IMR-90 (cell line): ENCODE data around the gene GSTA4. TPM values are rescaled to one million over a fixed set of nuclear protein-coding genes. Genes with fewer than 3 reads are reported as not detected.

ENCODE experiments used
- ATAC-seq: fragments of 200-7000 bp; cut with Tn5 transposase; 2 replicates; pipeline ENCODE4 v1.9.1; 2020; ENCODE audit warnings: low read depth, mild to moderate bottlenecking, moderate library complexity
- BruUV-seq: library from RNA; stranded (reverse); fragments of 400-500 nt; replicated peaks from 2 replicates; lab custom pipeline; 2021; lab: Mats Ljungman, UMichigan
- CTCF ChIA-PET: fragments of 300-600 bp; formaldehyde crosslinking; extraction: SDS; loops from one replicate; lab custom pipeline; 2021; ENCODE audit warnings: antibody characterized with exemption; lab: Yijun Ruan, JAX
- POLR2A ChIA-PET: fragments of 300-600 bp; sonication (Branson Sonifier 250); formaldehyde crosslinking; loops from one replicate; lab custom pipeline; 2022; ENCODE audit warnings: antibody characterized with exemption; ENCODE audit not compliant: unreplicated experiment; lab: Charles Lee
- DNase-seq: peaks from one replicate; pipeline ENCODE4 v3.0.0; 2013
- H2AFZ ChIP-seq: replicated peaks from 2 replicates; pipeline ENCODE3; 2013; ENCODE audit warnings: low read length, mild to moderate bottlenecking; ENCODE audit not compliant: poor library complexity
- H2AK5ac ChIP-seq: 2 replicates; pipeline ENCODE4 v1.6.1; 2013; ENCODE audit warnings: low read depth, low read length, inconsistent platforms
- H2AK9ac ChIP-seq: replicated peaks from 2 replicates; pipeline ENCODE3; 2013; ENCODE audit warnings: mild to moderate bottlenecking, low read depth, low read length, moderate library complexity; ENCODE audit not compliant: poor library complexity
- H2BK120ac ChIP-seq: 2 replicates; pipeline ENCODE4 v1.6.1; 2013; ENCODE audit warnings: low read depth, low read length, inconsistent platforms
- H2BK15ac ChIP-seq: 3 replicates; pipeline ENCODE4 v1.6.1; 2013; ENCODE audit warnings: low read depth, low read length, inconsistent platforms
- H2BK20ac ChIP-seq: 2 replicates; pipeline ENCODE4 v1.6.1; 2013; ENCODE audit warnings: low read depth, mild to moderate bottlenecking, inconsistent platforms, low read length, moderate library complexity
- H2BK5ac ChIP-seq: 2 replicates; pipeline ENCODE4 v1.6.1; 2013; ENCODE audit warnings: mild to moderate bottlenecking, low read depth, low read length, inconsistent platforms; ENCODE audit not compliant: poor library complexity, severe bottlenecking
- H3K14ac ChIP-seq: replicated peaks from 2 replicates; pipeline ENCODE4 v1.6.1; 2013; ENCODE audit warnings: low read depth, low read length, inconsistent platforms
- H3K18ac ChIP-seq: 2 replicates; pipeline ENCODE4 v1.6.1; 2013; ENCODE audit warnings: low read depth, low read length, control low read depth
- H3K23ac ChIP-seq: 2 replicates; pipeline ENCODE4 v1.6.1; 2013; ENCODE audit warnings: low read depth, low read length, inconsistent platforms
- H3K27ac ChIP-seq: 2 replicates; pipeline ENCODE4 v1.5.1; 2013; ENCODE audit warnings: mild to moderate bottlenecking, control low read depth, low read length; ENCODE audit not compliant: insufficient read depth
- H3K27me3 ChIP-seq: 2 replicates; pipeline ENCODE4 v1.6.1; 2013; ENCODE audit warnings: low read length; ENCODE audit not compliant: control insufficient read depth, insufficient read depth
- H3K36me3 ChIP-seq: 2 replicates; pipeline ENCODE4 v1.6.1; 2013; ENCODE audit warnings: low read length, mixed read lengths; ENCODE audit not compliant: control insufficient read depth, insufficient read depth
- H3K4ac ChIP-seq: 2 replicates; pipeline ENCODE4 v1.6.1; 2013; ENCODE audit warnings: low read depth, low read length, inconsistent platforms
- H3K4me1 ChIP-seq: 2 replicates; pipeline ENCODE4 v1.6.1; 2013; ENCODE audit warnings: low read length, mixed read lengths; ENCODE audit not compliant: control insufficient read depth, insufficient read depth
- H3K4me2 ChIP-seq: 2 replicates; pipeline ENCODE4 v1.6.1; 2013; ENCODE audit warnings: low read depth, mild to moderate bottlenecking, control low read depth, low read length, moderate library complexity
- H3K4me3 ChIP-seq: 2 replicates; pipeline ENCODE4 v1.5.1; 2013; ENCODE audit warnings: low read depth, mild to moderate bottlenecking, control low read depth, low read length, moderate library complexity; ENCODE audit not compliant: insufficient read depth
- H3K56ac ChIP-seq: 2 replicates; pipeline ENCODE4 v1.6.1; 2013; ENCODE audit warnings: low read length, inconsistent platforms; ENCODE audit not compliant: insufficient read depth; ENCODE audit errors: extremely low read depth
- H3K79me1 ChIP-seq, 2 experiments: 2 replicates each; pipeline ENCODE4 v1.6.1; 2013; ENCODE audit warnings: low read length in 2 of 2, inconsistent platforms in 1 of 2, low read depth in 1 of 2
- H3K9ac ChIP-seq: 2 replicates; pipeline ENCODE4 v1.6.1; 2013; ENCODE audit warnings: low read depth, low read length, control low read depth
- H3K9me1 ChIP-seq: 2 replicates; pipeline ENCODE4 v1.6.1; 2013; ENCODE audit warnings: low read length, inconsistent platforms; ENCODE audit not compliant: insufficient read depth
- H3K9me3 ChIP-seq: 2 replicates; pipeline ENCODE4 v1.6.1; 2013; ENCODE audit warnings: low read length; ENCODE audit not compliant: control insufficient read depth, insufficient read depth
- H4K20me1 ChIP-seq: 2 replicates; pipeline ENCODE4 v1.6.1; 2013; ENCODE audit warnings: low read length, inconsistent platforms; ENCODE audit not compliant: insufficient read depth
- H4K5ac ChIP-seq: 2 replicates; pipeline ENCODE4 v1.6.1; 2013; ENCODE audit warnings: mild to moderate bottlenecking, low read depth, low read length, control low read depth
- H4K8ac ChIP-seq, 2 experiments: 2 replicates each; pipeline ENCODE4 v1.6.1; 2013; ENCODE audit warnings: low read depth in 2 of 2, low read length in 2 of 2, control low read depth in 1 of 2, inconsistent platforms in 1 of 2
- H4K91ac ChIP-seq: 2 replicates; pipeline ENCODE4 v1.6.1; 2013; ENCODE audit warnings: low read depth, low read length, inconsistent platforms; ENCODE audit not compliant: insufficient read depth
- BHLHE40 ChIP-seq: fragments of 150-350 bp; IDR thresholded peaks from 2 replicates; pipeline ENCODE4 v1.6.1; 2016; ENCODE audit warnings: mild to moderate bottlenecking, low read depth, low read length
- CEBPB ChIP-seq: IDR thresholded peaks from 2 replicates; pipeline ENCODE4 v1.6.1; 2012; ENCODE audit warnings: low read depth, low read length, improper control_type of control experiment
- CHD1 ChIP-seq: IDR thresholded peaks from 2 replicates; pipeline ENCODE4 v1.6.1; 2012; ENCODE audit warnings: low read depth, low read length, improper control_type of control experiment
- FOS ChIP-seq: fragments of 150-350 bp; IDR thresholded peaks from 2 replicates; pipeline ENCODE4 v1.6.1; 2016; ENCODE audit warnings: low read depth, low read length
- MAFK ChIP-seq: IDR thresholded peaks from 2 replicates; pipeline ENCODE4 v1.6.1; 2012; ENCODE audit warnings: low read depth, low read length, improper control_type of control experiment
- MAZ ChIP-seq: IDR thresholded peaks from 2 replicates; pipeline ENCODE4 v1.6.1; 2012; ENCODE audit warnings: low read depth, mild to moderate bottlenecking, low read length, improper control_type of control experiment, moderate library complexity, borderline replicate concordance
- MXI1 ChIP-seq: IDR thresholded peaks from 2 replicates; pipeline ENCODE4 v1.6.1; 2012; ENCODE audit warnings: low read depth, mild to moderate bottlenecking, low read length, moderate library complexity, borderline replicate concordance
- NFE2L2 ChIP-seq: fragments of 150-350 bp; IDR thresholded peaks from 2 replicates; pipeline ENCODE4 v1.6.1; 2016; ENCODE audit warnings: low read depth, mild to moderate bottlenecking, low read length
- POLR2A ChIP-seq: IDR thresholded peaks from 2 replicates; pipeline ENCODE4 v1.6.1; 2012; ENCODE audit warnings: mild to moderate bottlenecking, low read depth, low read length
- RAD21 ChIP-seq: IDR thresholded peaks from 2 replicates; pipeline ENCODE4 v1.6.1; 2012; ENCODE audit warnings: low read length, improper control_type of control experiment
- RCOR1 ChIP-seq: IDR thresholded peaks from 2 replicates; pipeline ENCODE4 v1.6.1; 2012; ENCODE audit warnings: mild to moderate bottlenecking, low read length, improper control_type of control experiment; ENCODE audit not compliant: insufficient replicate concordance
- RFX5 ChIP-seq: IDR thresholded peaks from 2 replicates; pipeline ENCODE4 v1.8.0; 2012; ENCODE audit warnings: low read depth, mild to moderate bottlenecking, low read length, moderate library complexity
- SMC3 ChIP-seq: fragments of 150-350 bp; IDR thresholded peaks from 2 replicates; pipeline ENCODE4 v1.6.1; 2016; ENCODE audit warnings: low read depth, mild to moderate bottlenecking, antibody characterized with exemption, low read length, moderate library complexity
- WGBS, 2 experiments: methylation state at CpG; one replicate each; pipeline versions ENCODE4 v1.1.5 to v1.1.7; 2013; ENCODE audit warnings: missing lambda C conversion rate in 2 of 2; ENCODE audit not compliant: insufficient read length in 1 of 2; ENCODE audit errors: extremely low coverage in 2 of 2; 5-methylcytosine and 5-hydroxymethylcytosine counted together
- dilution Hi-C: fragments of 300-500 bp; cut with HindIII; formaldehyde crosslinking; loops from one replicate; pipeline ENCODE4 v1.14.3; 2018; ENCODE audit warnings: low sequenced_read_pairs; ENCODE audit not compliant: unreplicated experiment
- in situ Hi-C: fragments of 300-500 bp; cut with MboI; formaldehyde crosslinking; loops from 3 replicates; pipeline ENCODE4 v1.14.3; 2019; ENCODE audit warnings: low sequenced_read_pairs, inconsistent platforms, mixed read lengths
- intact Hi-C: fragments of 100-400 bp; cut with micrococcal nuclease; formaldehyde crosslinking; loops from 2 replicates; pipeline ENCODE4 v1.10.0; 2022
- polyA plus RNA-seq, 3 experiments: library from polyadenylated mRNA; depleted of rRNA; stranded (reverse); fragments of >200 nt; gene quantifications; 2 replicates each; pipeline ENCODE4 v1.2.3, GENCODE V29; 2012; ENCODE audit warnings: low replicate concordance in 1 of 3
- total RNA-seq: library from RNA; depleted of rRNA; stranded (reverse); fragments of >200 nt; gene quantifications from 2 replicates; pipeline ENCODE4 v1.2.3, GENCODE V29; 2012
- TF ChIP-seq, protein P1 (sequence below): fragments of 150-350 bp; IDR thresholded peaks from 2 replicates; pipeline ENCODE4 v1.6.1; 2017; ENCODE audit warnings: mild to moderate bottlenecking, antibody characterized with exemption, low read length, low read depth
- TF ChIP-seq, protein P2 (sequence below): conservative IDR thresholded peaks from 2 replicates; pipeline ENCODE4 v1.5.1; 2012; ENCODE audit warnings: mild to moderate bottlenecking, low read depth, low read length, improper control_type of control experiment

Gene GSTA4
- total and polyA plus RNA-seq, 2 of the 4 experiments (the other 2 are of a cell fraction) = 26.9 to 35.6 TPM

DNA sequence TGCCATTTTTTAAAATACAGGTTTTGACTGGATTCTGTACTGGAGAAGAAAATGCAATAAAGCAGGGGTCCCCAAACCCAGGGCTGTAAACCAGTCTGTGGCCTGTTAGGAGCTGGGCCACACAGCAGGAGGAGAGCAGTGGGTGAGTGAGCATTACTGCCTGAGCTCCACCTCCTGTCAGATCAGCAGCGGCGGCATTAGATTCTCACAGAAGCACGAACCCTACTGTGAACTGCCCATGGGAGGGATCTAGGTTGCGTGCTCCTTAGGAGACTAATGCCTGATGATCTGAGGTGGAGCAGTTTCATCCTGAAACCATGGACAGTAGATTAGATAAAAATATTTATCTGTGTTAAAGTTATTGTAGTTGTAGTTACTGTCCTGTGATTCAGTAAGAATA lies 49.0 kb upstream of the GSTA4 start:
- peak overlapping the region; percentile 42; the same call in 1 of the 2 replicates for H3K27ac ChIP-seq
- H3K4ac ChIP-seq = peak overlapping the region; percentile 72
- H4K91ac ChIP-seq = peak overlapping the region; percentile 86
- H3K23ac ChIP-seq = peak overlapping the region; percentile 85; the same call in 1 of the 2 replicates
- in situ Hi-C loops (no loop called here), intact Hi-C loops (no loop called here), dilution Hi-C loops (no loop called here)
- H3K79me1 ChIP-seq = peaks cover 9 to 54% of the 10 kb centered on the region in 2 experiments; a peak in 3 of 4 replicates
- peak overlapping the region; percentile 69; the same call in 1 of the 2 replicates for H3K14ac ChIP-seq
- peak; percentile 72 for DNase-seq
- BruUV-seq = no TSS peak
- H2BK20ac ChIP-seq = peak overlapping the region; percentile 67
- peak overlapping the region; percentile 81 to 82 for H4K8ac ChIP-seq
- peak overlapping the region; percentile 75 for H3K18ac ChIP-seq
- peak overlapping the region; percentile 83 for H2BK120ac ChIP-seq
- ChIA-PET POLR2A (no interaction called here), CTCF (interaction anchor here (0.6 to 1.1 kb wide), 2 partner anchors 12 to 14 kb away, joined by 3 read pairs; no protein-coding TSS in a partner anchor)
- peaks cover 27% of the 10 kb centered on the region for H3K4me1 ChIP-seq
- peaks cover 6% of the 10 kb centered on the region for H3K9me1 ChIP-seq
- TF ChIP-seq, protein P1, sequence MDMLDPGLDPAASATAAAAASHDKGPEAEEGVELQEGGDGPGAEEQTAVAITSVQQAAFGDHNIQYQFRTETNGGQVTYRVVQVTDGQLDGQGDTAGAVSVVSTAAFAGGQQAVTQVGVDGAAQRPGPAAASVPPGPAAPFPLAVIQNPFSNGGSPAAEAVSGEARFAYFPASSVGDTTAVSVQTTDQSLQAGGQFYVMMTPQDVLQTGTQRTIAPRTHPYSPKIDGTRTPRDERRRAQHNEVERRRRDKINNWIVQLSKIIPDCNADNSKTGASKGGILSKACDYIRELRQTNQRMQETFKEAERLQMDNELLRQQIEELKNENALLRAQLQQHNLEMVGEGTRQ = no peak
- TF ChIP-seq MAFK (no peak), RFX5 (no peak), NFE2L2 (no peak), MAZ (no peak), RCOR1 (no peak), RAD21 (no peak; the same call in 1 of the 2 replicates), POLR2A (no peak), CHD1 (no peak), BHLHE40 (no peak), SMC3 (no peak), CEBPB (no peak), MXI1 (no peak), FOS (no peak)
- TF ChIP-seq, protein P2, sequence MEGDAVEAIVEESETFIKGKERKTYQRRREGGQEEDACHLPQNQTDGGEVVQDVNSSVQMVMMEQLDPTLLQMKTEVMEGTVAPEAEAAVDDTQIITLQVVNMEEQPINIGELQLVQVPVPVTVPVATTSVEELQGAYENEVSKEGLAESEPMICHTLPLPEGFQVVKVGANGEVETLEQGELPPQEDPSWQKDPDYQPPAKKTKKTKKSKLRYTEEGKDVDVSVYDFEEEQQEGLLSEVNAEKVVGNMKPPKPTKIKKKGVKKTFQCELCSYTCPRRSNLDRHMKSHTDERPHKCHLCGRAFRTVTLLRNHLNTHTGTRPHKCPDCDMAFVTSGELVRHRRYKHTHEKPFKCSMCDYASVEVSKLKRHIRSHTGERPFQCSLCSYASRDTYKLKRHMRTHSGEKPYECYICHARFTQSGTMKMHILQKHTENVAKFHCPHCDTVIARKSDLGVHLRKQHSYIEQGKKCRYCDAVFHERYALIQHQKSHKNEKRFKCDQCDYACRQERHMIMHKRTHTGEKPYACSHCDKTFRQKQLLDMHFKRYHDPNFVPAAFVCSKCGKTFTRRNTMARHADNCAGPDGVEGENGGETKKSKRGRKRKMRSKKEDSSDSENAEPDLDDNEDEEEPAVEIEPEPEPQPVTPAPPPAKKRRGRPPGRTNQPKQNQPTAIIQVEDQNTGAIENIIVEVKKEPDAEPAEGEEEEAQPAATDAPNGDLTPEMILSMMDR = no peak
- no peak overlapping the region for H2AFZ ChIP-seq
- peak overlapping the region; percentile 3; the same call in 1 of the 2 replicates for H3K4me3 ChIP-seq
- H4K20me1 ChIP-seq = no peaks in the 10 kb centered on the region
- peak overlapping the region; percentile 21; the same call in 1 of the 2 replicates for H3K9ac ChIP-seq
- H4K5ac ChIP-seq = peak overlapping the region; percentile 46
- 20% methylated on average over 2 of the region's 4 CpGs; no CpG with 5 or more reads in 1 of the 2 experiments for WGBS, 2 experiments
- peak; percentile 52 for ATAC-seq
- peaks cover 18% of the 10 kb centered on the region; the same call in 1 of the 2 replicates for H3K36me3 ChIP-seq
- H2BK5ac ChIP-seq = peak overlapping the region; percentile 75
- peak overlapping the region; percentile 51 for H2AK5ac ChIP-seq
- H2BK15ac ChIP-seq = peak overlapping the region; percentile 35; the same call in 1 of the 3 replicates
- H3K9me3 ChIP-seq = no peaks in the 10 kb centered on the region
- H3K27me3 ChIP-seq = no peaks in the 10 kb centered on the region
- peak overlapping the region; percentile 81 for H3K4me2 ChIP-seq
- peak overlapping the region; percentile 81; the same call in 1 of the 2 replicates for H3K56ac ChIP-seq
- peak overlapping the region; percentile 67 for H2AK9ac ChIP-seq
